Mesenteric fat pad (tissue), 1 donor: ENCODE measurements around the gene PHKB. TPM values are rescaled to one million over a fixed set of nuclear protein-coding genes. Genes with fewer than 3 reads are reported as not detected.

Experiments
- DNase-seq: peaks from one replicate; pipeline ENCODE4 v3.0.0-alpha.2; 2020; ENCODE audit warnings: low spot score
- total RNA-seq: library from RNA; stranded (reverse); fragmentation: NEBNext Ultra II Directional; extraction: Animal tissue kit (Norgen Biotek cat#: 25700); gene quantifications from one replicate; pipeline ENCODE4 v1.2.1, GENCODE V29; 2021
- donor health status: DM: yes; HTN: yes; CAD: no.

Gene PHKB
- total RNA-seq, 1 donor from 2014 or later = 57.8 TPM

DNA sequence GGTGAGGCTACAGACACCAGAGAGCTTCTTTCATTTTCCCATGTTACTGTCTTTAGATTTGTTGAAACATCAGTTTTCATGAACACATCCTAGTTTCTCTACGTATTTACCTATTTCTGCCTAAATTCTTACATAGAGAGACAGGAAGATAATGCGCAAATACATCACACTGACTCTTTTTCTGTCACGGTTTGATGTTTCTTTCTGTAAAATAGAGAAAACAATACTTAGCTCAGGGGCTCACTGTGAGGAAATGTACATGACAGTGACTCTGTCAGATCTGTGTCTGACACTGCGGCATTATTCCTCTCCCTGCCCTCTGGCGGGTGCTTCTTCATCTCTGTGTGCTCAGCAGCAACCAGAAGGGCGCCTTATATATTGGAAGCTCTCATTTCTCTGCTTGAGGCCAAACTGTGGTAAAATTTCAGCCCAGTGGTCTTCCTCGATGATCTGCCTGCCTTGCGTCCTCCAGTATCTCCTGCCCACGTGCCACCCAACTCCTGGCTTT, 264.1 kb downstream of the PHKB start:
- DNase-seq = no peak

DNA sequence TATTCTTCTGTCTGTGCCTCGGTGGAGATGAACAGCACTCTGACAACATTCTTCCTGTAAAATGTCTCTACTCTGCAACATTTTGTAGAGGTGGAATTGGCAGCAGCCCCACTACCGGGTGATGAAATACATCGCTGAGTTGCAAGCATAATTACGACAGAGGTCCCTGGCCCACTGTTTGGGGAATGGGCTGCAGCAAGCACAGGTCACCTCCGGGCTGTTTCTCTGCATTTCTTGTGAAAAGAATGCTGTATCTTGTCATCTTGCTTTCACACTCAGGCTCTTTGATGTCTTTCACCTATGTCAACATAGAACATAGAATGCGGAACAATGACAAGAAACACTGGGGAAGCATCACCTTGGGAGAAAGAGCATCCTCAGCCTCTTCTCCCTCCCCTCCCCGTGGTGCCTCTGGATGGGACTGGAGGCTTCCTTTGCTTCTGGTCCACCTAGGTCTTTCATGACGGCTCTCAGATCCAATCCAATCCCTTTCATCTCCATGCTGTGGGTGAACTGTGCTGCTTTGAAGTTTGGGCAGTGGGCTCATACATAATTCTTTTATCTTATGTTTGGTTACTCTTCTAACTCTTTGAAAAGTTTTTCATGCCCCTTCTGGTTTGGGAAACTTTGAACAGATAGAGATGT, 265.0 kb downstream of the PHKB start:
- DNase-seq = no peak

DNA sequence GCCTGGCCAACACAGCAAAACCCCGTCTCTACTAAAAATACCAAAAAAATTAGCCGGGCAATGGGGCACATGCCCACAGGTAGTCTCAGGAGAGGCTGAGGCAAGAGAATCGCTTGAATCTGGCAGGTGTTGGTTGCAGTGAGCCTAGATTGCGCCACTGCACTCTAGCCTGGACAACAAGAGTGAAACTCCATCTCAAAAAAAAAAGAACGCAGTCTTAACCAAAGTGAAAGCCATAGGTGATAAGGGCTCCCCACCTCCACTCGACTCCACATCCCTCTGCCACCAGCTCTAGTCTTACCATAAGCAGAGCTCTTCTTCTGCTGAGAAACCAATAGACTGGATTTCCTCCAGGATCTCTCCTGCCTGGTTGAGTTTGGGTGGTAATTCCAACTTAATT, 266.0 kb downstream of the PHKB start:
- no peak for DNase-seq

DNA sequence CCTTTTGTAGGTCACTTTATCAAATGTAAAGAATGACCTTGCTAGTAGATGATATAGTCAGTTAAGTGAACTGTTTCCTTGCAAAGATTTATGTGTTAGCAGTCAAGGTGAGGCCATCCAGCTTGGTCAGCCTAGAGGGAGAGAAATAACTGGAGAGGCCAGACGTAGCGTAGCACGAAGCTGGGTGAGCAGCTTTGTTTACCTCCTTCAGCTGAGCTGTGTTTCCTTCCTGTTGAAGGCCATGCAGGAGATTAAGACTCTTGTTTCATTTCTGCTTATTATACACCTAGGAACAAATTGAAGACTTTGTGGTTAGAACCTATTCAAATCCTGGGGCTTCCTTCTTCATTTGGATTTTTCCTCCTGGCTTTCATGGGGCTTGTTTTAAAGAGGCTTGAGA, 267.1 kb downstream of the PHKB start:
- no peak for DNase-seq

DNA sequence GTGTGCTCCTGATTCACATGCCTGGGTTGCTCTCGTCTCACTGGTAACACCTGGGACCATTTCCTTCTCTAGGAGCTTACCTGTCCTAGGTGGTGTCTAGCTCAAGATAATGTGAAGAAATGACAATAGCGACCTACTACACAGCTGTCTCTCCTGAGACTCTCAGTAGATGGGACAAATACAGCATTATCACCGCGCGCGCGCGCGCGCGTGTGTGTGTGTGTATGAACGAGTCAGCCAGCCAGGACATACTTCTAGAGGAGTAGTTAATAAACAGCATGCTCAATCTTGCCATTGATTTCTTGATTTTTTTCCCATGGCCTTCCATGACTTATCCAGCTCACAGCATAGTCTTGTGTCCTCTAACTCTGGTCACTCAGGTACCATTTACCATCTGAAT, 268.6 kb downstream of the PHKB start:
- DNase-seq = no peak

DNA sequence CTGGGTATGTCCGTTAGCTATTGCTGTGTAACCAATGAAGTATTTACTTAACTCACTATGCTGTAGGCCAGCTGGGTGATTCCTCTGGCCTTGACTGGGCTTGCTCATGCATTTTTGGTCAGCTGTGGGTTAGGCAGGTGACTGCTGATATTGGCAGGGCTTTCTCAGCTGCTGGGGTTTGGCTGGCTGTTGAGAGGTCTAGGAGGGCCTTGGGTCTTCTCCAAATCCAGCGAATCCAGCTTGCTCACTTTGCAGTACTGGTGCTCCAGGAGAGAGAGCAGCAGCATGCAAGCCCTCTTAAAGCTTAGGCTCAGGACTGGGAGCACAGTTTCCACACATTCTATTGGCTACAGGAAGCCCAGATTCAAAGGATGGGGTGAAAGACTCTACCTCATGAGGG, 270.1 kb downstream of the PHKB start:
- DNase-seq = no peak

DNA sequence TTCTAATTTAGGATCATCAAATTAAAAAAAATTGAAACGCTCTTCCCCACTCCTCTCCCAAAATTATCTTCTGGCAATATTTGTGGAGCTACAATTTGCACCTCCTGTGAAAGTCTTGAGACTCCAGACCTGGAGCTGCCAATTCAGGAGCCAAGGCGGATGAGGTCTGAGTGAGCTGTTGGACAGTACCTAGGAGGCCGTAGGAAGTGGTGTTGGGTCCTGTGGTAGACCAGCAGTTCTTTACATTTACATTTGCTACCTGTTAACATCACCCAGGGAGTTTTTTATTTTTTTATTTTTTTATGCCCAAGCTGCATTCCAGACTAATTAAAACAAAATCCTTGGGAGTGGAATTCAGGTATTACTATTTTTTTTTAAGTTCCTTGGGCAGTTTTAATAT, 271.0 kb downstream of the PHKB start:
- DNase-seq = no peak

DNA sequence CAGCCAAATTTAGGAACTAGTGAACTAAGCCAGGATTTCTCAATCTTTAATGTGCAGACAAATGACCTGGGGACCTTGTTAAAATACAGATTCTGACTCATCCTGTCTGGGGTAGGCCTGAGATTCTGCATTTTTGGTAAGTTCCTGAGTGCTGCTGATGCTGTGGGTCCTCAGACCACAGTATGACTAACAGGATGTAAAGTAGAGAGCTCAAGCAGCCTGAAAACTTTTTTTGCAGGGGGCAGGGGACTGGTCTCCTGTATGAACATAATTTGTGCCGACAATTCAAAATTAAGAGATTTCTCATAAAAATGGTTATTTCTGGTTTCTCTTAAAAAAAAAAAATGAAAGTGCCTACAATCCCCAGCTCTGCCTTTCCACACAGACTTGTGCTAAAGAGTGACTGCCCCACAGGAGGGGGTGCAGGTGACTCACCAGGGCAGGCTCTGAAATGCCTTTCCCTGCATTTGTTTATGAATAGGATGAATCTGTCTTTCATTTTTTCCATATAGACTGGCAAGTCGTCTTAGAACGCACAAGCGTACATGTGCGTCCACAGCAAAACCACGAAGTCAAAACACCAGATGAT, 271.5 kb downstream of the PHKB start:
- DNase-seq = no peak

DNA sequence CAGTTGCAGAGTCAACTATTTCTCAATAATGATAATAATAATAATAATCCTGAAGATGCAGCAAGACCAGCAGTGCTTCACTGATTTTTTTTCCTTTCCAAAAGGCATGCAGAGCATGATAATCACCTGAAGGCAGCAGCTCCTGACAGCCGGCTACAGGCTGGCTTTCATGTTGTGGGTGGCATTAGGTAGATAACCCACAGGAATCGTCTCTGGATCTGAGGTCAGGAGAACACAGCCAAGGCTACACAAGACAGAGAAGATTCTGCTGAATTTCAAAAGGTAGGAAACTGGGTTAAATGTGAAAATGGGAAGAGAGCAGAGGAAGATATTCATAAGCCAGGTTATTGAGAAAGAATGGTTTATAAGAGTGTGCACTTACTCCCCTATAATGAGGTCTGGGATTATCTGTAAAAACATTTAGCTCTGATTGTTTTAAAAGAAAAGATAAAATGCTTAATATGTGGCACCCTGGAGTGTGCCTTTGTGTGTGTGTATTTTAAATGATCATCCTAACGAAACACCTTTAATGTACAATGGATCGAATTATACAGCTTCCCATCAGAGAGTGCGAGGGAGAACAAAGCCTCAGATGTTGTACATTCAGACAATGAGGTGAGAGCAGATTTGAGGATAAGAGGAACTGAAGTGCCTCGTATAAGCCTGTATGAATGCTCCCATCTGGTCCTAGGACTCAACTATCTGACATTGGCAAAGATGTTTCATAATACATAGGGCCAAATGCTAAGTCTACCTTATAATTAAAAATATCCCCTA, 273.1 kb downstream of the PHKB start:
- DNase-seq = no peak

DNA sequence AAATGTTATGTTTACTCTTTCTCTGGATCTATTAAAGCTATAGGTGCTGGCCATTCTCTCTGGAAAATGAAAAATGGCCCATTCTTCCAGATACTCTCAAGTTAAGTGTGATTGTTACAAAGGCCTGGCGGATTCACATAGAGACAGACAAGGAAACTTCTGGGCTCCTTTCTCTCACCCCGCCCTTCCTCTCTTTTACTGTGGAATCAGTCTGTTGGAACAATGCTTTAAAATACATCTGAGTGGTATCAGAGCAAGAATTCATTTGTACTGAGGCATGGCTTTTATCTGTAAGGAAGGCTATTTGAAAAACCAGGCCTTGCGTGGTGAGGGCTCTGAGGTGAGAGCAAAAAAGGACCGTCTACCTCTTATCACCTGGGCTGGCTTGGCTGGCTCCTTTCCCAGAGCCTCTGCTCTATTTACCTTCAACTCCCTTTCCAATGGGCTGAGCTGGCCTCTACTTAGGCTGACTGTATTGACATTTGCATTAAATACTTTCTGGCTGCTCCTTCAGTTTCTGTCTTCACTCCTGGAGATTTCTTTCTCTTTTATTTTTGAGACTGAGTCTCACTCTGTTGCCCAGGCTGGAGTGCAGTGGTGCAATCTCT, 274.0 kb downstream of the PHKB start:
- DNase-seq = no peak

DNA sequence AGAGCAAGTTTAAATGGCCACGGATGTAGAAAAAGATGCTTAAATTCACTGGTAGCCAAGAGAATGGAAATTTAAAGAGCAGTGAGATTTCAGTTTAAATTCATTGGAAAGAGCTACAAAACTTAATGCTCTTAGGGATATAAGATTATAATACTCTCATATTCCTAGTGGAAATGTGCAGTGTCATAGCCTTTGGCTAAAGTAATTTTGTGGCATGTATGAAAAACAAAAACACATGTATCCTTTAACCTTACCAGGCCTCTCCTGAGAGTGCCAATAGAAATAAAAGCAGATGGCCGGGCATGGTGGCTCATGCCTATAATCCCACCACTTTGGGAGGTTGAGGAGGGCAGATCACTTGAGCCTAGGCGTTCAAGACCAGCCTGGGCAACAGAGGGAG, 289.2 kb downstream of the PHKB start:
- no peak for DNase-seq

Other genes starting within 250 kb of the PHKB start
- 48.7 TPM for gene ITFG1, start 268 bp upstream of the PHKB start, total RNA-seq